Lower lobe of right lung (tissue), 2 donors: ENCODE measurements around the gene DBN1. TPM values are rescaled to one million over a fixed set of nuclear protein-coding genes. Genes with fewer than 3 reads are reported as not detected.

Experiments used
- ATAC-seq, 2 donors: fragments of 200-7000 bp; cut with Tn5 transposase; one replicate each; pipeline ENCODE4 v1.9.1; 2020 to 2022; ENCODE audit warnings: mild to moderate bottlenecking in 2 of 2, moderate library complexity in 2 of 2
- DNase-seq: peaks from one replicate; pipeline ENCODE4 v3.0.0-alpha.2; 2020
- H3K27ac ChIP-seq: fragments of 200-600 bp; one replicate; pipeline ENCODE4 v1.8.0; 2022
- H3K27me3 ChIP-seq: fragments of 200-600 bp; one replicate; pipeline ENCODE4 v1.8.0; 2022; ENCODE audit warnings: low read depth
- H3K36me3 ChIP-seq: fragments of 200-600 bp; one replicate; pipeline ENCODE4 v1.8.0; 2022; ENCODE audit warnings: mild to moderate bottlenecking
- H3K4me1 ChIP-seq: fragments of 200-600 bp; one replicate; pipeline ENCODE4 v1.8.0; 2022
- H3K4me3 ChIP-seq: fragments of 200-600 bp; one replicate; pipeline ENCODE4 v1.8.0; 2022; ENCODE audit warnings: mild to moderate bottlenecking
- H3K9me3 ChIP-seq: fragments of 200-600 bp; one replicate; pipeline ENCODE4 v1.8.0; 2022
- CTCF ChIP-seq: fragments of 200-600 bp; IDR thresholded peaks from one replicate; pipeline ENCODE4 v1.8.0; 2022; ENCODE audit warnings: antibody characterized with exemption, mild to moderate bottlenecking
- intact Hi-C: fragments of 100-400 bp; cut with DNase I; formaldehyde crosslinking; loops from one replicate; pipeline ENCODE4 v1.11.0; 2022
- total RNA-seq: library from RNA; stranded (reverse); fragmentation: NEBNext Ultra II Directional; extraction: Animal tissue kit (Norgen Biotek cat#: 25700); gene quantifications from one replicate; pipeline ENCODE4 v1.2.1, GENCODE V29; 2021
- donor health status: DM: no; HTN: yes; CAD: no; lungs with severe emphysema.

DBN1 gene
- total RNA-seq, 1 donor from 2014 or later, result 23.1 TPM

- DNase-seq (no peak), ATAC-seq (no peak)
- intact Hi-C loops, result no loop called here
- peaks cover 2% of the 10 kb centered on the region for H3K27me3 ChIP-seq
- peaks cover 25% of the 10 kb centered on the region for H3K4me1 ChIP-seq
- H3K4me3 ChIP-seq, result no peak overlapping the region
- TF ChIP-seq CTCF, result no peak
- H3K36me3 ChIP-seq, result peaks cover 33% of the 10 kb centered on the region
- H3K9me3 ChIP-seq, result no peaks in the 10 kb centered on the region
- H3K27ac ChIP-seq, result no peak overlapping the region
These were observed 29.1 kb downstream of the DBN1 start for GRCh38 chr5:177444106-177445051.

GRCh38 chr5:177443144-177443983 is 30.1 kb downstream of the DBN1 start:
- Histone ChIP-seq H3K9me3 (no peaks in the 10 kb centered on the region), H3K27ac (no peak overlapping the region), H3K27me3 (no peaks in the 10 kb centered on the region), H3K4me1 (peaks cover 25% of the 10 kb centered on the region), H3K4me3 (no peak overlapping the region), H3K36me3 (peaks cover 40% of the 10 kb centered on the region)
- intact Hi-C loops, result no loop called here
- DNase-seq (no peak), ATAC-seq (no peak)
- TF ChIP-seq CTCF, result no peak

GRCh38 chr5:177442066-177442826 is 31.2 kb downstream of the DBN1 start:
- no peak for DNase-seq
- intact Hi-C loops, result no loop called here
- Histone ChIP-seq H3K27me3 (no peaks in the 10 kb centered on the region), H3K27ac (no peak overlapping the region), H3K4me1 (peaks cover 16% of the 10 kb centered on the region), H3K4me3 (no peak overlapping the region), H3K36me3 (peaks cover 51% of the 10 kb centered on the region), H3K9me3 (no peaks in the 10 kb centered on the region)
- ATAC-seq, result no peak
- TF ChIP-seq CTCF, result no peak

- Histone ChIP-seq H3K36me3 (peaks cover 61% of the 10 kb centered on the region), H3K4me3 (no peak overlapping the region), H3K27ac (no peak overlapping the region), H3K4me1 (peaks cover 10% of the 10 kb centered on the region), H3K9me3 (no peaks in the 10 kb centered on the region), H3K27me3 (no peaks in the 10 kb centered on the region)
- no peak for TF ChIP-seq CTCF
- intact Hi-C loops, result no loop called here
- DNase-seq (no peak), ATAC-seq (no peak)
These were observed 32.2 kb downstream of the DBN1 start for GRCh38 chr5:177440990-177441780.
